Neuron (in vitro differentiated cells): ENCODE measurements around the gene RHBDL1.

Experiments used
- H2AFZ ChIP-seq: one replicate; pipeline ENCODE4 v1.6.1; 2013; ENCODE audit warnings: low read depth, mild to moderate bottlenecking, inconsistent platforms, low read length, moderate library complexity
- H3K27me3 ChIP-seq: one replicate; pipeline ENCODE4 v1.6.1; 2013; ENCODE audit warnings: low read length; ENCODE audit not compliant: insufficient read depth
- H3K36me3 ChIP-seq: one replicate; pipeline ENCODE4 v1.6.1; 2013; ENCODE audit warnings: low read length; ENCODE audit not compliant: insufficient read depth
- H3K4me1 ChIP-seq: one replicate; pipeline ENCODE4 v1.6.1; 2013; ENCODE audit warnings: low read length; ENCODE audit not compliant: insufficient read depth
- H3K4me3 ChIP-seq: 2 replicates; pipeline ENCODE4 v1.5.1; 2013; ENCODE audit warnings: mild to moderate bottlenecking, low read length, moderate library complexity
- H3K9me3 ChIP-seq: one replicate; pipeline ENCODE4 v1.6.1; 2013; ENCODE audit warnings: low read length

RHBDL1 gene

DNA sequence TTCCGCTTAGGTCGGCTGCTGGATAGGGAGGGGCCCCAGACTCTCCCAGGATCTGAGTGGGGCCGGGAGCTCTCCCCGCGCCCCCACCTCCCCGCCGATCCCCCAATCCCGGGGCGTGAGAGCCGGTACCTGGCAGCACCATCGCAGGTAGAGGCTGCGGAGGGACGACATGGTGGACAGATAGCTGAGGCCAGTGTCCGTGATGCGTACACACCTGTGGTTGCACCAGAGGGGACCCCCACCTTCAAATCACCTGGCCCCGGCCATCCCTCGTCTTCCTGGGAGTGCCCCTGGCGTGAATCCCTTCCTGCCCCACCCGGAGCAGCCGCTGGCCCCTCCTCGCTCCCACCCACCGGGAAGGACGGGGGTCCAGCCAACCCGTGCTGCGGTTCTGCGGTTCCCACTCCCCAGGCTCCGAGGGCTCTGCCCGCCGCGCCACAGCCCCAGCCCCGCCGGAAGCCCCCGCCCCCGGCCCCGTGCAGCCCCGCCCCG, 19.4 kb downstream of the RHBDL1 start:
- no peak overlapping the region for H2AFZ ChIP-seq
- no peaks in the 10 kb centered on the region for H3K9me3 ChIP-seq
- H3K4me3 ChIP-seq = no peak overlapping the region
- peaks cover 3% of the 10 kb centered on the region for H3K36me3 ChIP-seq
- no peaks in the 10 kb centered on the region for H3K4me1 ChIP-seq
- H3K27me3 ChIP-seq = no peaks in the 10 kb centered on the region

DNA sequence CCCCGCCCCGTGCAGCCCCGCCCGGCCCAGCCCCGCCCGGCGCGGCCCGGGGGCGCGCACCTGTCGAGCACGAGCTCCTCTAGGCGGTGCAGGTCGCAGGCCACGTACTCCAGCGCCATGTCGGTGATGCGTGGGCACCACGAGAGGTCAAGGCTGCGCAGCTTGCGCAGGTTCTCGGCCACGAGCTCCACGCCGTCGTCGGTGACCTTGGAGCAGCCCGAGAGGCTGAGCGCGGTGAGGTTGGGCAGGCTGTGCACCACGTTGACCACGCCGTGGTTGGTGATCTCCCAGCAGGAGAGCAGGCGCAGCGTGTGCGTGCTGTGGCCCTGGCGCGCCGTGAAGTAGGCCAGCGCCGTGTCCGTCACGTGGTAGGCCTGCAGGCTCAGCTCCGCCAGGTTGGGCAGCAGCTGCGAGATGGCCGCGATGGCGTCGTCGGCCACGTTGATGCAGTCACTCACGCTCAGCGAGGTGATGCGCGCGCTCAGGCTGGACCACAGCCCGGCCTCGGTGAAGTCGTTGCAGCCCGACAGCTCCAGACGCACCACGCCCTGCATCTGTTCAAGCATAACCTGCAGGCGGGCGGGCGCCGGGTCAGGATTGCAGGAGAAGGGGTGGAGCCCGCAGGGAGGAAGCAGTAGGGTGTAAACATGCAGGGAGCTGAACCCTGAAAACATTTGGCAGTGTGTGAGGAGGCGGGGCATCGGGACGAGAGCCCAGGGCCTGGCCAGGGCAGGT, 20.1 kb downstream of the RHBDL1 start:
- Histone ChIP-seq H3K4me3 (no peak overlapping the region), H3K27me3 (no peaks in the 10 kb centered on the region), H3K36me3 (peaks cover 3% of the 10 kb centered on the region), H3K4me1 (peaks cover 2% of the 10 kb centered on the region), H3K9me3 (no peaks in the 10 kb centered on the region), H2AFZ (no peak overlapping the region)

DNA sequence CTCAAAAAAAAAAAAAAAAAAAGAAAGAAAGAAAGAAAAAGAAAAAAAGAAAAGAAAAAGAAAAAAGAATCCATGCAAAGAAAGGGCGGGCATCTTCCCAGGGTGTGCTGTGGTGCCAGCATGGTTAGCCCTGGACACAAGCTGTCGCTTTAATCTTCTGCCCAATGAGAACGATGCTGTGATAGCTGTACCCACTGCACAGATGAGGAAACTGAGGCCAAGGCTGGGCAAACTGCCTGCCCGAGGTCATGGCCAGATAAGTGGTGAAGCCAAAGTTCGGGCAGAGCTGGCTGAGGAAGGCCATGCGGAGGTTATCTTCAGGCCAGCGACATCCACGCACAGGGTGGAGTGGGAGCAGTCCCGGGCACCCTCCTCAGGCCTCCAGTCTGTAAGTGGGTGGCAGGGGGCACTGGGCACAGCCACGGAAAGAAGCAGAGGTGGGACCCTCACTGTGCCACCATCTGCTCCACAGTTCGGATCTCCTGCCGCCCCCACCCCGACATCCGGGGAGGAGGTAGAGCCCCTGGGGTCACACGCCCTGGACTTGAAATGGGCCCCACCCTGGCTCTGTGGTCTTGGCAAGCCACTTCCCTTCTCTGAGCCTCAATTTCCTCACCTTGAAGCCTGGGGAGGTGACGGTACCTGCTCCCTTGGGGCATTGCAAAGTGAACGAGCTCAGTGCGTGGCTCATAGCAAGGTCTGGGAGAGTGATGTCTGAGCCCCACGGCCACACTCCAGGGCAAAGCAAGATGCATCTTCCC, 23.6 kb downstream of the RHBDL1 start:
- Histone ChIP-seq H3K4me1 (peaks cover 15% of the 10 kb centered on the region), H2AFZ (no peak overlapping the region), H3K9me3 (no peaks in the 10 kb centered on the region), H3K4me3 (no peak overlapping the region), H3K36me3 (peaks cover 3% of the 10 kb centered on the region), H3K27me3 (no peaks in the 10 kb centered on the region)

DNA sequence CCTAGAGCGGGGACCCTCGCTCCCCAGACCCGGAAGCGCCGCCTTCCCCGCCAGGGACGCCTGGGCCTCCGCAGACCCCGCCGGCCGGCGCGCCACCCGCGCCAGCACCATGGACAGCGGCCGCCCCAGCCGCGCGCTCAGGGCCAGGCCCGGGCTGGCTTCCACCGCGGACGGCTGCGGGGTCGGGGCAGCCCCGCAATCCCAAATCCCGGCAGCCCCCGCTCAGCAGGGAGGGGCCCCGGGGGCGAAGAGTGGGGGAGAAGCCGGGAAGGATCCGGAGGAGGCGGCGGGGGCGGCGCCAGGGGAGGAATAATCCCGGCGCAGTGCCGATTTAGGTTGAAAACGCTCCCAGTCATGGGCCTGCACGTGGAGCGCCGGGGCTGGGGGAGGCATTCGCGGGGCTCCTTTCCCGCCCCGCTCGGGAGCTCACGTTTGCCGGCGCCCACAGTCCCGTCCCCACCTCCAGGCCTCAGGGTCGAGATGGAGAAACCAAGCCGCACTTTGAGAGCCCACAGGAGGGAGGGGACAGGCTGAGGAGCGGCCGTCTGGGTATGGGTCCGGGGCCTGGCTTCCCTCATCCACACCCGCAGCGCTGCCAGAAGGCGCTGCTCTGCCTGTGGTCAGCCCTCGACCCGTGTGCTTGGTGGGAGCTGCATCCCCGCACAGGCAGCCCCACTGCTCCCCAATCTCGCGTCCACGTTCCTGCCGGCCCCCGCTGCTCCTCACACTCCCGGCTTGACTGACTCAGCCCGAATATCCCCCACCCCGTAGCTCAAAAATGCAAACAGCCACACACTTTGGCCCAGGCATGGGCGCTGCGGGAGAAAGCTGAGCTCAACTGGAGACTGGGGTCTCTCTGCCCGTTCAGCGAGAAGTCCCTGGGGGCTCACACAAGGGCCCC, 25.5 kb downstream of the RHBDL1 start:
- Histone ChIP-seq H2AFZ (no peak overlapping the region), H3K36me3 (peaks cover 3% of the 10 kb centered on the region), H3K4me3 (peak overlapping the region; percentile 4), H3K9me3 (no peaks in the 10 kb centered on the region), H3K27me3 (no peaks in the 10 kb centered on the region), H3K4me1 (peaks cover 24% of the 10 kb centered on the region)

DNA sequence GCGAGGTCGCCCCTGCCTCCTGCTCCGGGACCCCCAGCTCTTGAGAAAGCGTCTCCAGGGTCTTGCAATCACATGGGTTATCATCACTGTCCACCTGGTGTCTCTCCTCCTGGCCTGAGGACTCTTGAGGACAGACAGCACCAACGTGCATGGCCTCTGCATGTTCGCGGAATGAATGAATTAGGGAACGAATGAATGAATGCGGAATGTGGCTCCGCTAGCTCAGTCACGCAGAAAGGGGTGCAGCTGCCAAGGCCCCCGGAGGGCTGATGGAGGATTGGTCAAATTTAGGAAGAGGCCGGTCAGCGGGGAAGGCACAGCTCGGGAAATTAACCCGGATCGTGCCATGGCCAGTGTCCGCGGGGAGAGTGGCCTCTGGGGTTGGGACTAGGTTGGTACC, 26.9 kb downstream of the RHBDL1 start:
- H3K4me1 ChIP-seq = peaks cover 36% of the 10 kb centered on the region
- no peak overlapping the region for H3K4me3 ChIP-seq
- H2AFZ ChIP-seq = no peak overlapping the region
- no peaks in the 10 kb centered on the region for H3K36me3 ChIP-seq
- no peaks in the 10 kb centered on the region for H3K27me3 ChIP-seq
- no peaks in the 10 kb centered on the region for H3K9me3 ChIP-seq

DNA sequence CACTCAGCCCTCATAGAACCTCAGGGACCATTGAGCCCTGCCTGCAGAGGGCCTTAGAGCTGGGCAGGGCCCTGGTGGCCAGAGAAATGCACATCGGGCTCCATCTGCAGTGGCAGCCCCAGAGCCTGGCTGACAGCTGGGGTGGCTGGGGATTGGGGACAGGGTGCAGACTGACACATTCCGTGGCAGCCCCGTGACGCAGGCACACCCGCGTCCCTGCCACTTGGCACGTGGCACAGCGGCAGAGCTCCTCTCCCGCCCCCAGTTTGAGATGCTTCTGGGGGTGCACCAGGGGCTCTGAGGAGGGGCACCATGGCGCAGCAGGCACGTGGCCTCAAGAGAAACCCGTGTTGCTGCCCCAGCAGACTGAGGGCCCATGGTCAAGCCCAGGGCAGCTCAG, 27.9 kb downstream of the RHBDL1 start:
- no peaks in the 10 kb centered on the region for H3K27me3 ChIP-seq
- H2AFZ ChIP-seq = no peak overlapping the region
- H3K9me3 ChIP-seq = no peaks in the 10 kb centered on the region
- H3K36me3 ChIP-seq = no peaks in the 10 kb centered on the region
- H3K4me1 ChIP-seq = peaks cover 39% of the 10 kb centered on the region
- no peak overlapping the region for H3K4me3 ChIP-seq

DNA sequence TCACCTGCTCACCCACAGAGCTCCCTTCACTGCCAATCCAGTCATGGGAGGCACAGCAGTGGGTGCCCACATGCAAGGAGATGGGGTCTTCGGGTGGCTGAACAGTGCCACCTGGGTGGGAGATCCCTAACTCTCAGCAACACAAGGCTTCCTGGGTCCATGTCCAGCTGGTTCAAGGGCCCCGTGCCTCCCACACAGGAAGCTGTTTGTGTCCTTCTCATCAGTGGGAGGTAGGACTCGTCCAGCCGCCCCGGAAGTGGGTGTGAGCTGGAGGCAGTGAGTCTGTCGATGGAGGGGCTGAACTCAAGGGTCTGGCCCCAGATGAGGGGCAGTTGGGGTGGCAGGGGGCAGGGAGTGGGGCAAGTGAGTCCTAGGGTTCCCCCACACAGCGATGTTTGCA, 28.6 kb downstream of the RHBDL1 start:
- H3K36me3 ChIP-seq = no peaks in the 10 kb centered on the region
- H3K9me3 ChIP-seq = no peaks in the 10 kb centered on the region
- no peaks in the 10 kb centered on the region for H3K27me3 ChIP-seq
- peak overlapping the region; percentile 59 for H3K4me3 ChIP-seq
- H3K4me1 ChIP-seq = peaks cover 46% of the 10 kb centered on the region
- H2AFZ ChIP-seq = no peak overlapping the region

DNA sequence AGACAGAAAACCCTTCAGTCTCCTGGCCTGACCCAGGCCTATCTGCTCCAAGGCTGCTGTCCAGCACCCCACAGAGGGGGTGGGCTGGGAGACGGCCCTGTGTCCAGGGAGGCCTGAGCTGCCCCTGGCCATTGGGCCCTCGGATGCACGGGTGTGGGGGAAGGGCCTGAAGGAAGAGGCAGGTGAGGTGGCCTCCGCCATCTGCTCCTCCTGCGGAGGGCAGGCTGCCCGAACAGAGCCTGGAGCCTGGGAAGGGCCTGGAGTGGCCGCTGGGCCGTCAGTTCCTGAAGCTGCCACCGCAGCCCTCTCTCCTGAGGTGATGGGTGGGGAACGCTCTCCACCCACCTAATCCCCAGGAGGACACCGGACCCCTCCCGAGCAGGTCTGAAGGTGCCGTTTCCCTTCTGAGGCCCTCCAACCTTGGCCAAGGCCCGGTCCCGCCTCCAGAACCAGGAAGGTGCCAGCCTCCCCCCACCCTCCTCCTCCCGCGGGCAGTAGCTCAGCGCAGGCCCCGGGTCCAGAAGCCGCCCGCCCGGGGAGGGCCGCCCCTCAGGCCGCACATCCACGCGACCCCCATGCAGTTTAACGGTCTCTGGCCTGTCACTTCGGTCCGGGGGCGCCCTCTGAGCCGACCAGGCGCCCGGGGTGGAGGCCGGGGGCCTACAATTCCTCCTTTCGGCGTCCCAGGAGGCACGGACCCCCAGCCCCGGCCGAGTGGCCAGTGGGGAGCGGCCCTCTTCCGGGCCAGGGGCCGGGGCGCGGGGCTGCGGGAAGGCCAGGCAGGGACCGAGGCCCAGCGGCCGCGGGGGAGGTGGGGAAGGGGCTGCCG, 29.3 kb downstream of the RHBDL1 start:
- Histone ChIP-seq H3K36me3 (no peaks in the 10 kb centered on the region), H3K9me3 (no peaks in the 10 kb centered on the region), H2AFZ (no peak overlapping the region), H3K4me1 (peaks cover 52% of the 10 kb centered on the region), H3K4me3 (peak overlapping the region; percentile 59), H3K27me3 (no peaks in the 10 kb centered on the region)

DNA sequence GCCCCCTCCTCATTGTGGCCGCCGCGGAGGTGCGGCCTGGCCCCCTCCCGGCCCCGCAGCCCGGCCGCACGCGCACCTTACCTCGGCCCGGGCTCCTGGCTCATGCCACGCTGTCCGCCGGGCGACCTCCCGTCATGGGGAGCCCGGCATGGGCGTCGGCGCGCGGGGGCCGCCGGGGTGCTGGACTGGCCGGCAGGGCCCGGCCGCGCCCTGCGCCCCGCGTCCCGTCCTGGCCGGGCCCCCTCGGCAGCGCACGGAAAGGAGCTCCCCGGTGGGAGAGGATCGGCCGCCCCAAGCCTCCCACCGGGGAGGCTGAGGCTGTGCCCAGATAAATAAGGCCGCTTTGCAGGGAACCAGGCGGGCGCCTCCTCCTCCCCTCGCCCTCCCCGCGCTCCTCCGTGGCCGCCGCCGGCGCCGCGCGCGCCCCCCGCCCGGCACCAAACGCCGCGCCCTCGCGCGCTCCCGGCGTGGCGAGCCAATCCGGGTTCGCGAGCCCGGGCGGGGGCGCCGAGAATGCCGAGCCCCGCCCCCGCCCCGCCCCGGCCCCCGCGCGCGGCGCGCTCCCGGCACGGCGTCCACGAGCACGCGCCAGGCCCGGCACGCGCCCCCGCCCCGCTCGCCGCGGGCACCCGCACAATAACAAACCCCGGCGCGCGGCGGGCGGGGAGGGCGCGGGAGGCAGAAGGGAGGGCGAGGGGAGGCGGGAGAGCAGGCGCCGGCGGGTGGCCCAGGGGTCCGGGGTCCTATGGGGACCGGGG, 30.1 kb downstream of the RHBDL1 start, which contains the start of gene FBXL16:
TSS of gene FBXL16 (minus strand) at position 371 of the 758 bp plus-strand sequence. CDS start 8,396 bp downstream, outside the sequence.
- no peaks in the 10 kb centered on the region for H3K9me3 ChIP-seq
- H3K36me3 ChIP-seq = no peaks in the 10 kb centered on the region
- H2AFZ ChIP-seq = no peak within 1 kb of the TSS
- H3K27me3 ChIP-seq = no peaks in the 10 kb centered on the region
- peaks cover 58% of the 10 kb centered on the region for H3K4me1 ChIP-seq
- peak within 1 kb of the TSS; percentile 59 for H3K4me3 ChIP-seq

DNA sequence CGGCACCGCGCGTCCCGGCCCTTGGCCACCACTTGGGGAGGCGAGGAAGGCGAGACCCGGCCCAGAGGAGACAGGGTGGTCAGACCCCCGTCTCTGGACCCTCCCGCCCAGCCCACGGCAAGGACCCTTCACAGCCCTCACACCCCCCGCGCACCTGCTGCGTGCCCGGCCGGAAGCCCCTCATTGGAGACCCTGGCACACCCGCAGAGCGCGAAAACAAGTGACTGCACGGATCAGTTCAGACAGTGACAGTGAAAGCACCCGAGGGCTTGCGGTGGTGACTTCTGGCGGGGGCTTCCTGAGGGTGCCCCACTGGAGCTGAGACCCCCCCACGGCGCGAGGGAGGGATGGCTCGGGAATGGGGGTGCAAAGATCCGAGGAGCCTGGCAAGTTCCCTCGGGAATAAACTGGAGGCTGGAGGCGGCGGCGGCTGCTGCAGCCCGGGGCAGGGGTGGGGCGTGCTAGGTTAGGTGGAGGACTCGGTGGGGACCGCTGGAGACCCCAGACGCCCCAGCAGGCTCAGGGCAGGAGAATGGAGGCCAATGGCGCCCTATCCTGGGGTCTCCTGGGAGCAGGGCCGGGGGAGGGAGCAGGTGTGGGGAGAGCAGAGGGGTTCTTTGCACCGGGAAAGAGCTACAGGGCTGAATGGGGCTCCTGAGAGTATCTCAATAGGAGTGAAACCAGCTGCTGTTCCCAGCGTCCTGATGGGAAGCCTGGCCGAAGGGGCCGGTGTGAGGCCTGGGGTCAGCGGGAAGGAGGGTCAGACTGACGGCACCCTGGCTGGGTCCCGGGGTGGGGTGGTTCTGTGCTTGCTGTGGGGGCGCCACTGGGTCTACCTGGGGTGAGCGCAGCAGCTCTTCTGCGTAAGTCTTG, 31.0 kb downstream of the RHBDL1 start:
- Histone ChIP-seq H2AFZ (no peak overlapping the region), H3K4me3 (peak overlapping the region; percentile 33), H3K4me1 (peaks cover 59% of the 10 kb centered on the region), H3K9me3 (no peaks in the 10 kb centered on the region), H3K27me3 (no peaks in the 10 kb centered on the region), H3K36me3 (no peaks in the 10 kb centered on the region)

DNA sequence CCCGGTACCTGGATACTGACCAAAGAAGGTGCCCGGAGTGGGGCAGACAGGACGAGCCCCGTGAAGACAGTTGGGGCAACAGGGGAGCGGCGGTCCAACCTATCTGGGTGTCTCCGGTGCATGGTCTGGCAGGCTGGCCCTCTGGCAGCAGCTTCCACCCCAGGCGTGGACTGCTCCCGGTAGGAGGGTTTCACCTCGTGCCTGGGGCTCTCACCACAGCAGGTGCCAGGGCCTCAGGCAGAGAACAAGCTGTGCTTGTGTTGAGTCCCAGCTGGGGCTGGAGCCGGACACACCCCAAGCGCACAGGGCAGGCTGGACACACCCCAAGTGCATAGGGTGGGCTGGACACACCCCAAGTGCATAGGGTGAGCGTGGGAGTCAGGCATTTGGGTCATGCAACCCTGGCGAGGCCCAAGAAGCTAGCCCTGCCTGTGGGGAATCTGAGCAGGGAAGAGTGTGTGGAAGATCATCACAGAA, 31.6 kb downstream of the RHBDL1 start:
- Histone ChIP-seq H2AFZ (no peak overlapping the region), H3K4me3 (no peak overlapping the region), H3K9me3 (no peaks in the 10 kb centered on the region), H3K4me1 (peaks cover 62% of the 10 kb centered on the region), H3K36me3 (no peaks in the 10 kb centered on the region), H3K27me3 (no peaks in the 10 kb centered on the region)
